ENCODE measurements around the gene OCEL1. TPM values are rescaled to one million over a fixed set of nuclear protein-coding genes. Genes with fewer than 3 reads are reported as not detected.

OCEL1 gene
- total and polyA plus RNA-seq, 10 of the 15 experiments (the other 5 are each of a cell fraction or from before 2014, with no cell fraction given): 2.8 to 18.2 (median 7.4) TPM

- CTCF ChIA-PET: no interaction called here
- H3K36me3 ChIP-seq (ENCODE audit: control insufficient read depth in 2 of 2, insufficient read depth in 2 of 2, low read length in 1 of 2): peaks cover 0 to 2% of the 10 kb centered on the region in 2 experiments; a peak in 1 of 4 replicates
- H3K4me3 ChIP-seq: no peak overlapping the region
- H3K9ac ChIP-seq (ENCODE audit: control insufficient read depth, insufficient read depth, low read length): no peak overlapping the region
- RAD21 ChIA-PET (ENCODE audit: unreplicated experiment): no interaction called here
- TF ChIP-seq CTCF (IDR thresholded peaks at IDR 0.05 in 2 of 3, conservative IDR thresholded peaks at IDR 0.05 in 1 of 3; ENCODE audit: control insufficient read depth in 2 of 3, extremely low read depth in 1 of 3, insufficient read depth in 1 of 3, low read depth in 3 of 3, low read length in 3 of 3) (no peak), PBX3 (IDR thresholded peaks at IDR 0.05; ENCODE audit: insufficient replicate concordance, low read depth, low read length) (no peak), FOXK2 (IDR thresholded peaks at IDR 0.05) (no peak), TAF1 (IDR thresholded peaks at IDR 0.05; ENCODE audit: borderline replicate concordance, low read depth, low read length) (no peak), MEF2A (IDR thresholded peaks at IDR 0.05; ENCODE audit: insufficient read depth, low read depth, low read length) (no peak), MYC (IDR thresholded peaks at IDR 0.05; ENCODE audit: insufficient read depth, insufficient read length, insufficient replicate concordance, low read length, severe bottlenecking) (no peak)
- TF ChIP-seq, protein P1, sequence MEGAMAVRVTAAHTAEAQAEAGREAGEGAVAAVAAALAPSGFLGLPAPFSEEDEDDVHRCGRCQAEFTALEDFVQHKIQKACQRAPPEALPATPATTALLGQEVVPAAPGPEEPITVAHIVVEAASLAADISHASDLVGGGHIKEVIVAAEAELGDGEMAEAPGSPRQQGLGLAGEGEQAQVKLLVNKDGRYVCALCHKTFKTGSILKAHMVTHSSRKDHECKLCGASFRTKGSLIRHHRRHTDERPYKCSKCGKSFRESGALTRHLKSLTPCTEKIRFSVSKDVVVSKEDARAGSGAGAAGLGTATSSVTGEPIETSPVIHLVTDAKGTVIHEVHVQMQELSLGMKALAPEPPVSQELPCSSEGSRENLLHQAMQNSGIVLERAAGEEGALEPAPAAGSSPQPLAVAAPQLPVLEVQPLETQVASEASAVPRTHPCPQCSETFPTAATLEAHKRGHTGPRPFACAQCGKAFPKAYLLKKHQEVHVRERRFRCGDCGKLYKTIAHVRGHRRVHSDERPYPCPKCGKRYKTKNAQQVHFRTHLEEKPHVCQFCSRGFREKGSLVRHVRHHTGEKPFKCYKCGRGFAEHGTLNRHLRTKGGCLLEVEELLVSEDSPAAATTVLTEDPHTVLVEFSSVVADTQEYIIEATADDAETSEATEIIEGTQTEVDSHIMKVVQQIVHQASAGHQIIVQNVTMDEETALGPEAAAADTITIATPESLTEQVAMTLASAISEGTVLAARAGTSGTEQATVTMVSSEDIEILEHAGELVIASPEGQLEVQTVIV (IDR thresholded peaks at IDR 0.05; ENCODE audit: borderline replicate concordance, partially characterized antibody): no peak
- H3K4me1 ChIP-seq (ENCODE audit: control insufficient read depth, insufficient read depth, low read length): peaks cover 9% of the 10 kb centered on the region
- H3K4me2 ChIP-seq (ENCODE audit: control insufficient read depth, insufficient read depth): no peak overlapping the region
- ATAC-seq: no peak
- intact Hi-C loops (cut with micrococcal nuclease; ENCODE audit: unreplicated experiment) (no loop called here), in situ Hi-C loops (cut with MboI) (no loop called here)
- no TSS peak for BruUV-seq (replicated peaks)
- no peaks in the 10 kb centered on the region for H4K20me1 ChIP-seq (ENCODE audit: control insufficient read depth, insufficient read depth)
- H3K9me3 ChIP-seq (replicated peaks; ENCODE audit: control insufficient read depth, insufficient read depth, low read length): no peaks in the 10 kb centered on the region
- no peaks in the 10 kb centered on the region for H3K27me3 ChIP-seq (replicated peaks in 1 of 2; ENCODE audit: control insufficient read depth in 2 of 2, insufficient read depth in 2 of 2, low read length in 1 of 2)
- H2AFZ ChIP-seq (ENCODE audit: control insufficient read depth, low read depth, low read length): no peak overlapping the region
- 75% methylated on average over 13 of the region's 13 CpGs for WGBS (ENCODE audit: insufficient coverage, insufficient replicate concordance, low lambda C conversion rate, missing lambda C conversion rate)
- POLR2A ChIA-PET: interaction anchor here (0.5 to 0.9 kb wide), 4 partner anchors 15 to 609 kb away, joined by 3 to 5 read pairs (median 3); no protein-coding TSS in a partner anchor
- H3K79me2 ChIP-seq (ENCODE audit: control insufficient read depth, insufficient read depth, low read length): peaks cover 10% of the 10 kb centered on the region
- FAIRE-seq: no peak
- no peak overlapping the region for H3K27ac ChIP-seq (ENCODE audit: control insufficient read depth, insufficient read depth)
- no peak for DNase-seq (ENCODE audit: low read depth, low spot score)
- SMC1A ChIA-PET (ENCODE audit: uncharacterized antibody, unreplicated experiment): no interaction called here
These were observed 12.0 kb downstream of the OCEL1 start for GRCh38 chr19:17237747-17238706.
